Kidney epithelial cell (primary cell): ENCODE data around the gene AKIRIN1. TPM values are rescaled to one million over a fixed set of nuclear protein-coding genes. Genes with fewer than 3 reads are reported as not detected.

ENCODE experiments used
- DNase-seq: peaks from one replicate; pipeline ENCODE4 v3.0.0-alpha.2; 2010; ENCODE audit warnings: low read depth
- H3K27me3 ChIP-seq: 2 replicates; pipeline ENCODE4 v1.6.0; 2011; ENCODE audit warnings: low read length; ENCODE audit not compliant: control insufficient read depth, insufficient read depth
- H3K36me3 ChIP-seq: 2 replicates; pipeline ENCODE4 v1.5.1; 2011; ENCODE audit warnings: low read length; ENCODE audit not compliant: control insufficient read depth, insufficient read depth
- H3K4me3 ChIP-seq: 2 replicates; pipeline ENCODE4 v1.5.1; 2011; ENCODE audit warnings: low read depth, mild to moderate bottlenecking, control low read depth, low read length
- total RNA-seq: library from RNA; depleted of rRNA; stranded (reverse); fragments of >200 nt; gene quantifications from 2 replicates; pipeline ENCODE4 v1.2.3, GENCODE V29; 2015
- TF ChIP-seq, protein P1 (sequence below): IDR thresholded peaks from 2 replicates; pipeline ENCODE4 v1.5.1; 2011; ENCODE audit warnings: mild to moderate bottlenecking, moderate library complexity, low read length, control low read depth, inconsistent platforms; ENCODE audit not compliant: insufficient read depth, poor library complexity, severe bottlenecking

The AKIRIN1 gene
- total RNA-seq, 1 donor from 2014 or later, result 62.2 TPM

DNA sequence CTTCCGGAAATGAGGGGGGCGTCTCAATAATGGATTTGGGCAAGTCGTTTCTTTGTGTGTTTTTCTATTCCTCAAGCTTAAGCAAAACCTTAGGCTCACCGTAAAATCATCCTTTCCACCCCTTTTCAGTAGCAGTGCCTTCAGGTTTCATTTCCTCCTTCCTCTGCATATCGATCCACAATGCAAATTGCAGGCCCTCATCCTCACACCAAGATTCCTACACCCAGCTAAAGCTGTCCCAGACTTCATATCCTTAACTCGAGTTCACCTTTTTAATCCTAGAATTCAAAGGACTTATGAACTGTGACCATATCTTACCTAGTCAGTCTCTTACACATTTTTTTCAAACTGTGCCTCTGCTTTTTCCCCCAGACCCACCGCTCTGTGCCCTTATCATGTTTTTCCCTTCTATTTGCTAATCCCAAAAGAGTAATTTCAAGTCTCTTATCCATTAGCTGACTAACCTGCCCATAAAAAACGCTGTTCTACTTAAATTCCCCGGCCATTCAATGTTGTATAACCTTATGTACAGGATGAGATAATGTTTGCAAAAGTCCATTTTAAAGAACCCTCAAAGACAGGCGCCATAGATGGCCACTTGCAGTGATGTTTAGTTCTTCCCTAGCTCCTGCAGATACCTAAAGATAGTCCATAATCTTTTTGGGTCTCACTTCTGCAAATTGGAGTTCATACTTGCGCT lies 1.5 kb downstream of the AKIRIN1 start:
- no peaks in the 10 kb centered on the region for H3K36me3 ChIP-seq
- no peaks in the 10 kb centered on the region for H3K27me3 ChIP-seq
- TF ChIP-seq, protein P1, sequence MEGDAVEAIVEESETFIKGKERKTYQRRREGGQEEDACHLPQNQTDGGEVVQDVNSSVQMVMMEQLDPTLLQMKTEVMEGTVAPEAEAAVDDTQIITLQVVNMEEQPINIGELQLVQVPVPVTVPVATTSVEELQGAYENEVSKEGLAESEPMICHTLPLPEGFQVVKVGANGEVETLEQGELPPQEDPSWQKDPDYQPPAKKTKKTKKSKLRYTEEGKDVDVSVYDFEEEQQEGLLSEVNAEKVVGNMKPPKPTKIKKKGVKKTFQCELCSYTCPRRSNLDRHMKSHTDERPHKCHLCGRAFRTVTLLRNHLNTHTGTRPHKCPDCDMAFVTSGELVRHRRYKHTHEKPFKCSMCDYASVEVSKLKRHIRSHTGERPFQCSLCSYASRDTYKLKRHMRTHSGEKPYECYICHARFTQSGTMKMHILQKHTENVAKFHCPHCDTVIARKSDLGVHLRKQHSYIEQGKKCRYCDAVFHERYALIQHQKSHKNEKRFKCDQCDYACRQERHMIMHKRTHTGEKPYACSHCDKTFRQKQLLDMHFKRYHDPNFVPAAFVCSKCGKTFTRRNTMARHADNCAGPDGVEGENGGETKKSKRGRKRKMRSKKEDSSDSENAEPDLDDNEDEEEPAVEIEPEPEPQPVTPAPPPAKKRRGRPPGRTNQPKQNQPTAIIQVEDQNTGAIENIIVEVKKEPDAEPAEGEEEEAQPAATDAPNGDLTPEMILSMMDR, result no peak
- DNase-seq, result no peak
- H3K4me3 ChIP-seq, result peak overlapping the region; percentile 94

DNA sequence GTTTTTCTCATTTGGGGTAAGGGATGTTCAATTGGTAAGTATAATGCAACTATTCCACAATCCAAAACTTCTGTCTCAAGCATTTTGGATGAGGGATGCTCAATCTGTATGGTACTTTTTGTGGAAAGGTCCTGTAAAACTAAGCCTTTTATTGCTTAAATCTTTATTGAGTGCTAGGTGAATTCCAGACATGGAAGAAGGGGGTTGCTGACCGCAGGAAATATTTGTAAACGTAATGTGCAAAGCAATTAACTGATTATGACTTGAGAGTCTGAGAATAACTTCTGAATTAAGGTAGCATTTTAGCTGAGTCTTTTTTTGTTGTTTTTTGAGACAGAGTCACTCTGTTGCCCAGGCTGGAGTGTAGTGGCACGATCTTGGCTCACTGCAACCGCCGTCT lies 3.1 kb downstream of the AKIRIN1 start:
- Histone ChIP-seq H3K27me3 (no peaks in the 10 kb centered on the region), H3K4me3 (no peak overlapping the region), H3K36me3 (no peaks in the 10 kb centered on the region)
- TF ChIP-seq, protein P1, result no peak
- DNase-seq, result no peak

DNA sequence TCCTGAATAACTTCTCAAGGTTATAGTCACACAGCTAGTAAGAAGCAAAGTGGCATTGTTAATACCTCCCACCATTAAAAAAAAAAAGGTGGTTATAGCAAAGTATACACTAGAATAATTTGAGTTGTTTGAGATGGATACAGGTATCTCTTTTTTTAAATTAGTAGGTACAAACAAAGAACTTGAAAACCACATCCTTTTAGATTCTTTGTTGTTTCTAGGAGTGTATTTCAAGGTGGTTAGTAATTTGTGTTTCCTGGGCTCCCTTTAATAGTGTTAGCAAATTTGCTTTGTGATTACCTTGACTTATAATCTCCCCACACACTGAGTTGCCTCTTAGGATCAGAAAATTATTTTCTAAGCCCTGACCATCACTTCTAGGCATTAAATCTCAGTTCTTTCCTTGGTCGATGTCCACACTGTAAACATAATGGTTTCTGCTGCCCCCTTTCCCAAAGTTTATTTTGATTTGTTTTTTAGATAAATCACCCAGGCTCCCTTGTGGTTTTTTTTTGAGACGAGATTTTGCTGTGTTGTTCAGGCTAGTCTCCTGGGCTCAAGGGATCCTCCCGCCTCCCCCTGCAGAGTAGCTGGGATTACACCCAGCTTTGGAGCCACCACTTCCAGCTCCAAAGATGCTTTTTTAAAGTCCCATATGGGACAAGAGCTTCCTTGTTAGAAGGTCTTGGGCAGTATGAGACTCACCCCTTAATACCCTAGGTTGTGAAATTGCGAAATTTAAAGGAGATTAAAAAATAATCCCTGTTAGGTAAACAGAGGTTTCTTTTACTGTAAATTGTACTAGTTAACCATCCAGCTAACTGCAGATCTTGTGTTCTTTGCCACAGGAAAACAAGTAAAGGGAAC lies 6.2 kb downstream of the AKIRIN1 start:
- Histone ChIP-seq H3K36me3 (no peaks in the 10 kb centered on the region), H3K27me3 (no peaks in the 10 kb centered on the region), H3K4me3 (no peak overlapping the region)
- TF ChIP-seq, protein P1, result no peak
- DNase-seq, result no peak

DNA sequence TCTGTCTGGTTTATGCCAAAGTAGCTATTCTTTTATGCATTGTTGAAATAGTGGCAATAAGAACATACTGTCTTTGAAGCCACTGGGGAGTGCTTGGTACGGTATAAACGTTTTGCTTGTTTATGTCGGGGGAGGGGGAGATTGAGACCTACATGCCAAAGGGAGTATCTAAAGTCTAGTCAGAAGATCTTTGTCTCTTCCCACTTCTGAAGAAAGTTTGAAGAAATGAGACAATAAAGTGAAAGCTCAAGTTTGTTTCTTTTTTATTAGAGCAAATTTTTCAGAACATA lies 6.8 kb downstream of the AKIRIN1 start:
- H3K27me3 ChIP-seq, result no peaks in the 10 kb centered on the region
- DNase-seq, result no peak

DNA sequence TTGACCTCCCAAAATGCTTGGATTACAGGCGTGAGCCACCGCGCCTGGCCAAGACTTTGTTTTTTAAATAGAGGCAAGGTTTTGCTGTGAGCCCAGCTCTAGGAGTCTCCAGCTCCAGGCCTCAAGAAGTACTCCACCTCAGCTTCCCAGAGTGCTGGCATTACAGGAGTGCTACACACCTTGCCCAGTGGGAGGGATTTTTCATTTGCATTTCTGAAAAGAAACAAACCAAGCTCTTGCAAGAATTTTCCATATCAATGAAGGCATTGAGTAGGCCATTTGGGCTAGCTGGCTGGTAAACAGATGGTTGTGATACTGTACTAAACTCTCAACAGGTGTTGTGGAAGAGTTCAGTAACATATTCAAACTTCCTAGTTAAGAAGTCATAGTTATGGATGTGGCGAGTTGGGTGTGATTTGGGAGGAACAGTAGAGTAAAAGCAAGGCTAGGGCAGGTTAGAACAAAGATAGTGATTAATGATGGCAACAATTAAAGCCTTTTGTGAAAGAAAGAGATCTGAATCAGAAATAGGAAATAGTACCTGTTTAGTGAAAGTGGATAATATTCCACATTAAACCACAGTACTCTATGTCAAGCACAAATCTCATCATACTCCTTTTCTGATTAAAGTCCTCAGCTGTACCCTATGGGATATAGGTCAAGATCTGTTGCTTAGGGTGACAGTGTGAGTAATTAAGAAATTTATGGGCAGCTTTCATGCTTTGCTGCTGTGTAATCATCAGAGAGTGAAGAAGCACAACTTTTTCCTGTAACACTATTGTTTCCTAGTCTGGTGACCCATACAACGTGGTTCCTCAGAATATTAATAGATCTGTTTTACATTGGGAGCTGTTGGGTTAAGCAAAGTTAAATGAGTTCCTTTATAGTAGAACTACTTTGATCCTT lies 10.7 kb downstream of the AKIRIN1 start:
- no peaks in the 10 kb centered on the region for H3K36me3 ChIP-seq
- H3K4me3 ChIP-seq, result no peak overlapping the region
- DNase-seq, result no peak
- H3K27me3 ChIP-seq, result no peaks in the 10 kb centered on the region
- TF ChIP-seq, protein P1, result no peak

More for the DNA sequence above, 6.8 kb downstream of the AKIRIN1 start:
- TF ChIP-seq, protein P1, result no peak
- Histone ChIP-seq H3K4me3 (no peak overlapping the region), H3K36me3 (no peaks in the 10 kb centered on the region)
